Transverse colon (tissue), 4 donors: ENCODE measurements around the gene ATRIP.

Experiments
- CTCF ChIP-seq, 5 experiments: fragments of 200-600 bp in 3 of 5; fragments of 450-650 bp in 2 of 5; sonication (generic) in 3 of 5; IDR thresholded peaks; 1 replicate in 2 of 5; 2 replicates in 3 of 5; pipeline ENCODE4 v1.5.1; 2016 to 2017; ENCODE audit warnings: antibody characterized with exemption in 5 of 5, inconsistent platforms in 3 of 5, mild to moderate bottlenecking in 2 of 5, moderate library complexity in 1 of 5
- POLR2AphosphoS5 ChIP-seq, 3 donors: sonication (generic); formaldehyde crosslinking; IDR thresholded peaks; one replicate each; pipeline ENCODE4 v1.6.1; 2016; ENCODE audit warnings: antibody characterized with exemption in 3 of 3

- no peak for TF ChIP-seq POLR2AphosphoS5 (IDR thresholded peaks at IDR 0.05)
- TF ChIP-seq CTCF (IDR thresholded peaks at IDR 0.05): no peak
Observed at GRCh38 chr3:48440590-48440958, 6.0 kb upstream of the ATRIP start.
